HEK293 (cell line): ENCODE data around the gene RBMS1.

ENCODE experiments used
- CTCF ChIA-PET: fragments of 350-600 bp; formaldehyde crosslinking; extraction: SDS; loops from one replicate; lab custom pipeline; 2021; ENCODE audit warnings: antibody characterized with exemption; lab: Yijun Ruan, JAX
- POLR2A ChIA-PET: fragments of 300-600 bp; formaldehyde crosslinking; extraction: SDS; loops from one replicate; lab custom pipeline; 2020; ENCODE audit warnings: antibody characterized with exemption, inconsistent platforms; lab: Yijun Ruan, JAX
- H3K27ac ChIP-seq: fragments of 200-500 bp; sonication (Bioruptor generic); 2 replicates; pipeline ENCODE4 v1.5.1; 2014; ENCODE audit warnings: low read depth, low read length, control low read depth, inconsistent platforms; ENCODE audit errors: extremely low read depth
- H3K36me3 ChIP-seq, 2 experiments: fragments of 200-500 bp in 1 of 2; sonication (Bioruptor generic) in 1 of 2; 1 replicate in 1 of 2; 2 replicates in 1 of 2; pipeline ENCODE4 v1.5.1; 2014 to 2017; ENCODE audit warnings: inconsistent platforms in 2 of 2, low read length in 2 of 2; ENCODE audit not compliant: control insufficient read depth in 2 of 2, insufficient read depth in 1 of 2
- H3K4me1 ChIP-seq: fragments of 200-500 bp; sonication (Bioruptor generic); 2 replicates; pipeline ENCODE4 v1.5.1; 2014; ENCODE audit warnings: mild to moderate bottlenecking, low read length, inconsistent platforms; ENCODE audit not compliant: control insufficient read depth, insufficient read depth
- H3K4me3 ChIP-seq: 2 replicates; pipeline ENCODE4 v1.5.1; 2011; ENCODE audit warnings: low read depth, mild to moderate bottlenecking, control low read depth, low read length, moderate library complexity
- H3K9me3 ChIP-seq: fragments of 200-500 bp; sonication (Bioruptor generic); 2 replicates; pipeline ENCODE4 v1.5.1; 2014; ENCODE audit warnings: low read depth, low read length, inconsistent platforms; ENCODE audit not compliant: control insufficient read depth, insufficient read depth
- PATZ1 ChIP-seq: fragments of 450-650 bp; formaldehyde crosslinking; IDR thresholded peaks from 2 replicates; pipeline ENCODE4 v1.5.1; 2016; ENCODE audit warnings: missing biosample characterization, missing genetic modification characterization
- PRDM4 ChIP-seq: fragments of 450-650 bp; formaldehyde crosslinking; IDR thresholded peaks from 2 replicates; pipeline ENCODE4 v1.5.1; 2017; ENCODE audit warnings: missing biosample characterization, missing genetic modification characterization
- SCRT2 ChIP-seq: fragments of 450-650 bp; formaldehyde crosslinking; IDR thresholded peaks from 2 replicates; pipeline ENCODE4 v1.5.1; 2016; ENCODE audit warnings: missing biosample characterization, missing genetic modification characterization
- ZNF10 ChIP-seq: fragments of 450-650 bp; formaldehyde crosslinking; IDR thresholded peaks from 2 replicates; pipeline ENCODE4 v1.5.1; 2017; ENCODE audit warnings: missing biosample characterization, missing genetic modification characterization
- ZNF112 ChIP-seq: fragments of 450-650 bp; formaldehyde crosslinking; IDR thresholded peaks from 2 replicates; pipeline ENCODE4 v1.5.0; 2017; ENCODE audit warnings: missing biosample characterization, missing genetic modification characterization
- ZNF350 ChIP-seq: fragments of 450-650 bp; formaldehyde crosslinking; IDR thresholded peaks from 2 replicates; pipeline ENCODE4 v1.5.0; 2017; ENCODE audit warnings: missing biosample characterization, mild to moderate bottlenecking, missing genetic modification characterization
- ZNF433 ChIP-seq: fragments of 450-650 bp; formaldehyde crosslinking; IDR thresholded peaks from 2 replicates; pipeline ENCODE4 v1.5.1; 2016; ENCODE audit warnings: missing biosample characterization, missing genetic modification characterization, low read depth
- ZNF677 ChIP-seq: fragments of 450-650 bp; IDR thresholded peaks from 2 replicates; pipeline ENCODE4 v1.5.0; 2018; ENCODE audit warnings: missing biosample characterization, mild to moderate bottlenecking, missing genetic modification characterization, moderate library complexity
- TF ChIP-seq, protein P1 (sequence below): fragments of 450-650 bp; formaldehyde crosslinking; IDR thresholded peaks from 2 replicates; pipeline ENCODE4 v1.5.1; 2016; ENCODE audit warnings: missing biosample characterization, missing genetic modification characterization

Gene RBMS1

GRCh38 chr2:160402997-160403979, 90.3 kb downstream of the RBMS1 start (continued):
- TF ChIP-seq ZNF350 (tag by site-specific recombination) = no peak
- peak; percentile 38; the same call in 1 of the 2 replicates for TF ChIP-seq SCRT2
- no peak for TF ChIP-seq ZNF10 (tag by site-specific recombination)

DNA sequence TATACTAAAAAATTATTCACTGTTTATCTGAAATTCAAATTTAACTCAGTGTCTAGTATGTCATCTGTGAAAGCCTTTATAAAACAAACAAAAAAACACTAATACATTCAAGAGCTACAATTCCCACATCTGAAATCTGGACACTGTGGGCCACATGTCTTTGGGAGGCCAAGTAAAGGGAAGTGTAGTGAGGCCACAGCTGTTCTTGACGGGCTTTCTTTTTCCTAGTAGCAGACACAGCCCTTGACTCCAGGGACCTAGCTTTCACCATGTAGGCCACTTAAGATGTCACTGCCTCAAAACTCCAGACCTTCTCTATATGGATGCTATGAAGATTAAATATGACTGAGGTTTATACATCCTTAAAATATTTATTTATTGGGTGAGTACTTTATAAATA, 91.1 kb downstream of the RBMS1 start:
- no peak overlapping the region for H3K4me3 ChIP-seq
- TF ChIP-seq ZNF677 (tag by site-specific recombination) = peak; percentile 95
- no peak for TF ChIP-seq ZNF112 (tag by site-specific recombination)
- TF ChIP-seq, all 188 proteins: peak for 1
- CTCF ChIA-PET = interaction anchor here (0.7 kb wide), 1 partner anchor 43 kb away, joined by 3 read pairs; no protein-coding TSS in a partner anchor
- H3K27ac ChIP-seq = no peak overlapping the region
- POLR2A ChIA-PET = no interaction called here
- H3K36me3 ChIP-seq = no peaks in the 10 kb centered on the region
- no peaks in the 10 kb centered on the region for H3K9me3 ChIP-seq
- H3K4me1 ChIP-seq = peaks cover 31% of the 10 kb centered on the region

DNA sequence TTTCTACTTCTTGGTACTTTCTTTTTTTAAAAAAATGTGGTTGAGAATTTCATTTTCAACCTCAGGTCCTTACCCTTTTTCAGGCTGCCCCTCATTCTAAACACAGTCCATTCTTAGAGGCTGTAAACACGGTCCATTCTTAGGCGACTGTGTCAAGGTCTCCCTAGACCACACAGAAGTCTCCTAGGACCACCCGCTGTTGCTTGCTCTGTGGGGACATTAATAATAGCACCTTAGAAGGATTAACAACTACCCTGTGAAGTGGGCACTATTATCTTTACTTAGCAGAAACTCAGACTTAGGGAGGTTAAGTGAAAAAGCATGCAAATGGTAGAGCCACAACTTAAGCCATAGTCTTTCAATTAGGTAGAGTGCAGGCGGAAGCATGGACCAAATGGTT, 91.7 kb downstream of the RBMS1 start:
- Histone ChIP-seq H3K36me3 (no peaks in the 10 kb centered on the region), H3K4me1 (peaks cover 31% of the 10 kb centered on the region), H3K27ac (no peak overlapping the region), H3K4me3 (no peak overlapping the region), H3K9me3 (no peaks in the 10 kb centered on the region)
- TF ChIP-seq PRDM4 = peak; percentile 60
- no peak for TF ChIP-seq ZNF433
- CTCF ChIA-PET = no interaction called here
- POLR2A ChIA-PET = no interaction called here

- POLR2A ChIA-PET = no interaction called here
- no peaks in the 10 kb centered on the region for H3K9me3 ChIP-seq
- TF ChIP-seq, protein P1, sequence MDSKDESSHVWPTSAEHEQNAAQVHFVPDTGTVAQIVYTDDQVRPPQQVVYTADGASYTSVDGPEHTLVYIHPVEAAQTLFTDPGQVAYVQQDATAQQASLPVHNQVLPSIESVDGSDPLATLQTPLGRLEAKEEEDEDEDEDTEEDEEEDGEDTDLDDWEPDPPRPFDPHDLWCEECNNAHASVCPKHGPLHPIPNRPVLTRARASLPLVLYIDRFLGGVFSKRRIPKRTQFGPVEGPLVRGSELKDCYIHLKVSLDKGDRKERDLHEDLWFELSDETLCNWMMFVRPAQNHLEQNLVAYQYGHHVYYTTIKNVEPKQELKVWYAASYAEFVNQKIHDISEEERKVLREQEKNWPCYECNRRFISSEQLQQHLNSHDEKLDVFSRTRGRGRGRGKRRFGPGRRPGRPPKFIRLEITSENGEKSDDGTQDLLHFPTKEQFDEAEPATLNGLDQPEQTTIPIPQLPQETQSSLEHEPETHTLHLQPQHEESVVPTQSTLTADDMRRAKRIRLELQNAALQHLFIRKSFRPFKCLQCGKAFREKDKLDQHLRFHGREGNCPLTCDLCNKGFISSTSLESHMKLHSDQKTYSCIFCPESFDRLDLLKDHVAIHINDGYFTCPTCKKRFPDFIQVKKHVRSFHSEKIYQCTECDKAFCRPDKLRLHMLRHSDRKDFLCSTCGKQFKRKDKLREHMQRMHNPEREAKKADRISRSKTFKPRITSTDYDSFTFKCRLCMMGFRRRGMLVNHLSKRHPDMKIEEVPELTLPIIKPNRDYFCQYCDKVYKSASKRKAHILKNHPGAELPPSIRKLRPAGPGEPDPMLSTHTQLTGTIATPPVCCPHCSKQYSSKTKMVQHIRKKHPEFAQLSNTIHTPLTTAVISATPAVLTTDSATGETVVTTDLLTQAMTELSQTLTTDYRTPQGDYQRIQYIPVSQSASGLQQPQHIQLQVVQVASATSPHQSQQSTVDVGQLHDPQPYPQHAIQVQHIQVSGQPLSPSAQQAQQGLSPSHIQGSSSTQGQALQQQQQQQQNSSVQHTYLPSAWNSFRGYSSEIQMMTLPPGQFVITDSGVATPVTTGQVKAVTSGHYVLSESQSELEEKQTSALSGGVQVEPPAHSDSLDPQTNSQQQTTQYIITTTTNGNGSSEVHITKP (tag by site-specific recombination) = 0 out of 2 replicates have a peak, but pooled peaks have one; percentile 19
- TF ChIP-seq PATZ1 (tag by site-specific recombination) = no peak
- TF ChIP-seq, all 188 proteins: peak for 1
- Histone ChIP-seq H3K4me1 (peaks cover 20% of the 10 kb centered on the region), H3K36me3 (no peaks in the 10 kb centered on the region), H3K27ac (no peak overlapping the region), H3K4me3 (no peak overlapping the region)
- CTCF ChIA-PET = no interaction called here
These were observed 93.7 kb downstream of the RBMS1 start for GRCh38 chr2:160399880-160400279.
